HG03378 (cell line): ENCODE measurements around the gene HDAC1.
"Not testable (repeated sequence)": the region's sequence is repeated elsewhere in the genome, so short reads cannot be mapped to it uniquely, and the experiment has no call there.

Experiments
- ATAC-seq: cut with Tn5 transposase; IDR thresholded peaks from one replicate; pipeline ENCODE4 v1.9.1; 2021; ENCODE audit warnings: mild to moderate bottlenecking, moderate library complexity; ENCODE audit not compliant: unreplicated experiment

Gene HDAC1

GRCh38 chr1:32342704-32343103 lies 50.8 kb downstream of the HDAC1 start:
- ATAC-seq = no peak

GRCh38 chr1:32345289-32345827 lies 53.5 kb downstream of the HDAC1 start:
- ATAC-seq = no peak

- no peak for ATAC-seq
Observed at GRCh38 chr1:32346532-32347157, 54.8 kb downstream of the HDAC1 start.

GRCh38 chr1:32349211-32349708 lies 57.4 kb downstream of the HDAC1 start:
- ATAC-seq = no peak

GRCh38 chr1:32350785-32351398 lies 59.0 kb downstream of the HDAC1 start:
- ATAC-seq = no peak

- ATAC-seq = no peak
Observed at GRCh38 chr1:32351399-32352238, 59.7 kb downstream of the HDAC1 start.

- no peak for ATAC-seq
Observed at GRCh38 chr1:32352239-32352745, 60.4 kb downstream of the HDAC1 start.

GRCh38 chr1:32352831-32353383 lies 61.0 kb downstream of the HDAC1 start:
- ATAC-seq = no peak

GRCh38 chr1:32353431-32353830 lies 61.5 kb downstream of the HDAC1 start:
- no peak for ATAC-seq

- no peak for ATAC-seq
Observed at GRCh38 chr1:32353886-32354570, 62.1 kb downstream of the HDAC1 start.

GRCh38 chr1:32355778-32356177 lies 63.9 kb downstream of the HDAC1 start:
- not testable (repeated sequence) for ATAC-seq

- ATAC-seq = no peak
Observed at GRCh38 chr1:32356478-32356877, 64.6 kb downstream of the HDAC1 start.

- no peak for ATAC-seq
Observed at GRCh38 chr1:32357614-32358013, 65.7 kb downstream of the HDAC1 start.

GRCh38 chr1:32358435-32358834 lies 66.6 kb downstream of the HDAC1 start:
- no peak for ATAC-seq

GRCh38 chr1:32361308-32361673 lies 69.4 kb downstream of the HDAC1 start:
- ATAC-seq = no peak

GRCh38 chr1:32361674-32362473 lies 70.0 kb downstream of the HDAC1 start:
- no peak for ATAC-seq

- ATAC-seq = no peak
Observed at GRCh38 chr1:32362474-32363313, 70.8 kb downstream of the HDAC1 start, which contains the start of the genes FAM229A and TSSK3. Gene FAM229A, minus strand, starts transcription at chr1:32362485. Its CDS starts 394 bp downstream, at chr1:32362091. Gene TSSK3, plus strand, starts transcription at chr1:32362539. Its CDS starts 163 bp downstream, at chr1:32362702.

GRCh38 chr1:32363713-32364112 lies 71.8 kb downstream of the HDAC1 start:
- ATAC-seq = no peak
